GM19328 (cell line): ENCODE data around the gene RTN4R.
"Not testable (repeated sequence)": the region's sequence is repeated elsewhere in the genome, so short reads cannot be mapped to it uniquely, and the experiment has no call there.

Experiments
- ATAC-seq: cut with Tn5 transposase; IDR thresholded peaks from one replicate; pipeline ENCODE4 v1.9.1; 2021; ENCODE audit warnings: mild to moderate bottlenecking, moderate library complexity; ENCODE audit not compliant: unreplicated experiment

Gene RTN4R

DNA sequence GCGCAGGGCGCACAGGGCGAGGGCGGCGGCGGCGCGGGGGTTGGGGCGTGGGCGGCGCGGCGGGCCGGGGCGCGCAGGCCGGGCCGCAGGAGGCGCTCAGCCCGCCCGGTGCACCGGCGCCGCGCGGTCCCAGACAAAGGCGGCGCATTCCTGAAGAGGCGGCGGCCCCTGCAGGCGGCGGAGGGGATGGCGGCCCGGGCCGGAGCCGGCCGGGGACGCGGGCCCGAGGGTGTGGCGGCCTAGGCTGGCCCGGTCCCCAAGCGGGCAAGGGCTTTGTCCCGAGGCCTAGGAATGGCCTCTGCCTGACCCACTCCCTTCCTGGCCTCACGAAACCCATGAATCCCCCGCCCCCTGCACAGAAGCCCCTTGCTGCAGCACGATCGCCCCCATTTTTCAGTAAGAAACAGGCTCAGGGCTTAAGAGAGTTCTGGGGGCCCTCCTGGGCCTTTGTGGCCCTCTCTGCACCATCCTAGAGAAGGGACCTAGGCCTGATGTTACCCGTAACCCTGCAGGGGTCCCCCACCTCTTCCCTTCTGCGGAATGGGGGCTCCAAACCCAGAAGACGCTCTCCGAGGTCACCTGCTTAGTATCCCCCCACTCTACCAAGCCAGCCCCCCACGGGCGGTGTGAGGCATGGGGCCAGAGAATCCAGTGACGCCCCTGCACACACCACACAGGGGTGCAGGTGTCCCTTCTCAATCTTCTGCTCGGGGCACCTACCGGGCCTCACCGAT is at the start of gene RTN4R:
Gene RTN4R (minus strand): TSS at position 40 of the 734 bp plus-strand sequence. CDS start 226 bp downstream, outside the sequence.
- ATAC-seq: no peak

GRCh38 chr22:20317402-20318042 is 49.4 kb upstream of the RTN4R start:
- not testable (repeated sequence) for ATAC-seq

GRCh38 chr22:20316844-20317401 is 48.8 kb upstream of the RTN4R start:
- no peak for ATAC-seq

DNA sequence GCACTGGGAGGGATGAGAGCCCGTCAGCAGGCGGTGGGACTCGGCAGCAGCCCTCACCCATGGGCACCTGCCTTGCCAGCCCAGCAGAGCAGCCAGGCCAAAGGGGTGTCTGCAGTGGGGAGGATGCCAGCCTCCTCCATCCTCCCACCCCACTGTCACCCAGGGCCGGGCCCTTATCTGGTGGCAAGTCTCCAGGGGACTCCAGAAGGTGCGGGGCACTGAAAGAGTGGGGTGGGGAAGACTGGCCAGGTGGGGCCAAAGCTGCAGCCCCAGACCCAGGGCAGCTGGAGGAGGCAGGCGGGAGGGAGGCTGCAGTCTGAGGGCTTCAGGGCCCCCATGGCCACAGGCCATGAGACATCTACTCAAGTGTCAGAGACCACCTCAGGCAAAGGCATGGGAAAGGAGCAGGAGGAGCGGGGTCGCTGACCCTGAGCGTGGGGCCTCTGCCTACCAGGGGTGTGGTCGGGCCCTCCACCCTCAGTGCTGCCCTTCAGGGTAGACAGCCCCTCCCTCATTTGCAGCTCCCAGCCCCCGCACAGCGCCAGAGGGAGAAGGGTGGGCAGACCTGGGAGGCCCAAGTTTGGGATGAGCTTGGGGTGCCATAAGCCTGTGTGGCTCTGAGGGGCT is 48.2 kb upstream of the RTN4R start:
- ATAC-seq: no peak

GRCh38 chr22:20315337-20316216 is 47.5 kb upstream of the RTN4R start:
- no peak for ATAC-seq

- not testable (repeated sequence) for ATAC-seq
These were observed 46.7 kb upstream of the RTN4R start for GRCh38 chr22:20314741-20315336.

- not testable (repeated sequence) for ATAC-seq
These were observed 46.1 kb upstream of the RTN4R start for GRCh38 chr22:20314206-20314605.

GRCh38 chr22:20313306-20314077 is 45.4 kb upstream of the RTN4R start:
- not testable (repeated sequence) for ATAC-seq

DNA sequence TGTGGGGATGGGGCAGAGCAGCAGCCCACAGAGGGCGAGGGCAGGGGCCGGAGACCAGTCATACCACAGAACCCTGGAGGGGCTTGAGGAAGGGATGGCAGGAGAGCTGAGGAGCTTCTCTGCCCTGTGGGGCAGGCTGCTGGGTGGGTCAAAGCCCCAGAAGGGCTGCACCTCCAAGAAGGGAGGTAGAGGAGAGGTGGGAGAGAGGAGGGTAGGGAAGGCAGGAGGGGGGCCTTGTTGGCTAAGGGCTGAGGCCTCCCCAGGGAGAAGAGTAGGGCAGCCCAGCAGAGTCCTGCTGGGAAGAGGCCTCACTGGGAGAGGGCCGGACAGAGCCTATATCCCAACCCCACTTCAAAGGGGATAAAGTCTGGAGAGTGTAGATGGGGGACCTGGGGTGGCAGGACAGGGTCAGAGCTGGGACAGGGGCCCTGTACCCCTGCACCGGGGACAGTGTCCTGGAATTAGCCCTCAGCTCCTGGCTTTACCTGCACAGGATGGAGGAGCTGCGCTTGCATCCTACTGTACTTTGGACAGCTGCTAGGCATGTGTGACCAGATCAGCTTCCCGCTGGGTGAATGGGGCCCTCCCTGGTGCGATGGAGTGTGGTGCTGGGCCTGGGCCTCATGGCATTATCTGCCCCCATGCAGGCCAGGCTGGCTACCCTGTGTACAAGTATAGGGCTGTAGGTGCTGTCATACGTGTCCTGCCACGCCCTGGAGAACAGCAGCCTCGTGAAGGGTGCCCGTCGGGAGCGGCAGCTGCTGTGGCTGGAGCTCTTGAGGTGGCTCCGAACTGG is 44.5 kb upstream of the RTN4R start:
- no peak for ATAC-seq

GRCh38 chr22:20311249-20312062 is 43.3 kb upstream of the RTN4R start:
- ATAC-seq: not testable (repeated sequence)

DNA sequence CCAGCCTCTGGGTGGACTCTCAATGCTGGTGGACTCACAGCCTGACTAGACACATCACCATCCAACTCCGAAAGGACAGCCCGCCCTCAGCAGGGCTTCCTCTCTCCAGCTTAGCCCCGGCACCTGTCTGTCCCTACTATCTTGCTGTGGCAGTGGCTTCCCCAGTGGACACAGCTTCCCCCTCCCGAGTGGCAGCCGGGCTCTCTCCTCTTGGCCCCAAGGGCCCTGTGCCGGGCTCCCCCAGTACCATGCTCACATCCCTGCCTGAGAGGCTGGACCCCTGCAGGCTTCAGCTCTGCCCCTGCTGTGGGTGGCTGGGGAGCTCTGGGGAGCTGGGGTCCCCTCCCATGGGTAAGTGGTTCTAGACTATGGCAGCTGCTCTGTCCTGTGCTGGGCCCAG is 42.7 kb upstream of the RTN4R start:
- not testable (repeated sequence) for ATAC-seq

GRCh38 chr22:20310180-20310579 is 42.1 kb upstream of the RTN4R start:
- ATAC-seq: not testable (repeated sequence)

- ATAC-seq: not testable (repeated sequence)
These were observed 40.9 kb upstream of the RTN4R start for GRCh38 chr22:20308806-20309650.

- not testable (repeated sequence) for ATAC-seq
These were observed 39.6 kb upstream of the RTN4R start for GRCh38 chr22:20307448-20308447.

- not testable (repeated sequence) for ATAC-seq
These were observed 38.7 kb upstream of the RTN4R start for GRCh38 chr22:20306646-20307447.
